H1 (cell line): ENCODE measurements around the gene FECH. TPM values are rescaled to one million over a fixed set of nuclear protein-coding genes. Genes with fewer than 3 reads are reported as not detected.

Source experiments
- CTCF ChIA-PET: fragments of 300-600 bp; sonication (Branson Sonifier 250); formaldehyde crosslinking; loops from one replicate; lab custom pipeline; 2021; ENCODE audit not compliant: partially characterized antibody; lab: Charles Lee
- POLR2A ChIA-PET: fragments of 300-600 bp; sonication (Branson Sonifier 250); formaldehyde crosslinking; loops from one replicate; lab custom pipeline; 2021; ENCODE audit warnings: inconsistent platforms; ENCODE audit not compliant: partially characterized antibody; lab: Charles Lee
- DNase-seq, 2 experiments: peaks; one replicate each; pipeline versions ENCODE4 v3.0.0 to v3.0.0-alpha.2; 2010 to 2022; ENCODE audit warnings: low spot score in 2 of 2, low read depth in 1 of 2, mixed read lengths in 1 of 2
- FAIRE-seq: peaks from 2 replicates; lab custom pipeline; 2011; peaks lifted over from hg19 to GRCh38; lab: Jason Lieb, UNC
- H2AFZ ChIP-seq: 2 replicates; pipeline ENCODE4 v1.8.1; 2012; ENCODE audit warnings: low read length, inconsistent platforms
- H2AK5ac ChIP-seq: 2 replicates; pipeline ENCODE4 v1.6.1; 2013; ENCODE audit warnings: low read depth, low read length
- H2BK120ac ChIP-seq: replicated peaks from 2 replicates; pipeline ENCODE3; 2013; ENCODE audit warnings: low read depth, low read length, inconsistent platforms
- H2BK12ac ChIP-seq: 2 replicates; pipeline ENCODE4 v1.6.1; 2013; ENCODE audit warnings: low read depth, low read length
- H2BK15ac ChIP-seq: 2 replicates; pipeline ENCODE4 v1.6.1; 2013; ENCODE audit warnings: low read length
- H2BK20ac ChIP-seq: 2 replicates; pipeline ENCODE4 v1.6.1; 2013; ENCODE audit warnings: low read length
- H2BK5ac ChIP-seq: 2 replicates; pipeline ENCODE4 v1.6.1; 2013; ENCODE audit warnings: low read depth, low read length
- H3K14ac ChIP-seq: 2 replicates; pipeline ENCODE4 v1.6.1; 2013; ENCODE audit warnings: inconsistent platforms; ENCODE audit not compliant: insufficient read length
- H3K18ac ChIP-seq: 2 replicates; pipeline ENCODE4 v1.6.1; 2013; ENCODE audit warnings: low read length; ENCODE audit errors: extremely low read depth
- H3K23ac ChIP-seq: 2 replicates; pipeline ENCODE4 v1.6.1; 2013; ENCODE audit warnings: inconsistent platforms; ENCODE audit not compliant: insufficient read length
- H3K23me2 ChIP-seq: 2 replicates; pipeline ENCODE4 v1.6.1; 2013; ENCODE audit warnings: low read depth, low read length
- H3K27ac ChIP-seq: 2 replicates; pipeline ENCODE4 v1.6.1; 2011; ENCODE audit warnings: low read depth, low read length, inconsistent platforms
- H3K27me3 ChIP-seq, 4 experiments: replicated peaks in 1 of 4; 1 replicate in 1 of 4; 2 replicates in 3 of 4; pipeline versions ENCODE4 v1.6.1 to v1.8.1; 2011 to 2013; ENCODE audit warnings: low read length in 3 of 4, mild to moderate bottlenecking in 3 of 4, inconsistent platforms in 2 of 4, mixed read lengths in 2 of 4, moderate library complexity in 1 of 4; ENCODE audit not compliant: control insufficient read depth in 3 of 4, insufficient read depth in 3 of 4; ENCODE audit errors: extremely low read depth in 1 of 4
- H3K36me3 ChIP-seq, 4 experiments: 2 replicates each; pipeline versions ENCODE4 v1.6.1 to v1.8.1; 2011 to 2013; ENCODE audit warnings: mild to moderate bottlenecking in 4 of 4, low read length in 3 of 4, moderate library complexity in 2 of 4, control low read depth in 1 of 4, inconsistent platforms in 1 of 4; ENCODE audit not compliant: insufficient read depth in 4 of 4, control insufficient read depth in 2 of 4
- H3K4ac ChIP-seq: replicated peaks from 2 replicates; pipeline ENCODE3; 2013; ENCODE audit warnings: low read length, low read depth, mixed read lengths, inconsistent platforms; ENCODE audit not compliant: insufficient read length
- H3K4me1 ChIP-seq, 4 experiments: replicated peaks in 1 of 4; 1 replicate in 1 of 4; 2 replicates in 3 of 4; pipeline versions ENCODE4 v1.6.1 to v1.8.1; 2011 to 2013; ENCODE audit warnings: low read length in 3 of 4, inconsistent platforms in 2 of 4, mixed read lengths in 1 of 4; ENCODE audit not compliant: insufficient read depth in 4 of 4, control insufficient read depth in 3 of 4
- H3K4me2 ChIP-seq, 2 experiments: 2 replicates each; pipeline versions ENCODE4 v1.6.1 to v1.8.1; 2011 to 2013; ENCODE audit warnings: low read depth in 2 of 2, low read length in 2 of 2, control low read depth in 1 of 2, inconsistent platforms in 1 of 2, mild to moderate bottlenecking in 1 of 2; ENCODE audit not compliant: insufficient read depth in 1 of 2
- H3K4me3 ChIP-seq, 4 experiments: fragments of 200-600, 300-600 bp in 1 of 4; sonication (generic), shearing (Covaris generic), sonication (Bioruptor Twin) in 1 of 4; 2 replicates each; pipeline versions ENCODE4 v1.5.1 to v1.8.1; 2011 to 2016; ENCODE audit warnings: low read length in 4 of 4, low read depth in 3 of 4, control low read depth in 2 of 4, inconsistent platforms in 2 of 4, mild to moderate bottlenecking in 2 of 4, mixed read lengths in 1 of 4, moderate library complexity in 1 of 4; ENCODE audit not compliant: insufficient read depth in 2 of 4; ENCODE audit errors: extremely low read depth in 1 of 4
- H3K56ac ChIP-seq: replicated peaks from 2 replicates; pipeline ENCODE3; 2013; ENCODE audit warnings: low read depth, mild to moderate bottlenecking, mixed read lengths, low read length, inconsistent platforms; ENCODE audit not compliant: insufficient read length
- H3K79me1 ChIP-seq: 2 replicates; pipeline ENCODE4 v1.6.1; 2013; ENCODE audit warnings: low read depth, low read length, control low read depth
- H3K79me2 ChIP-seq, 2 experiments: 2 replicates each; pipeline versions ENCODE4 v1.6.1 to v1.8.1; 2012 to 2013; ENCODE audit warnings: low read length in 2 of 2, mild to moderate bottlenecking in 2 of 2, inconsistent platforms in 1 of 2; ENCODE audit not compliant: insufficient read depth in 2 of 2, control insufficient read depth in 1 of 2
- H3K9ac ChIP-seq, 4 experiments: replicated peaks in 1 of 4; 1 replicate in 1 of 4; 2 replicates in 3 of 4; pipeline versions ENCODE4 v1.6.1 to v1.8.1; 2011 to 2013; ENCODE audit warnings: low read depth in 3 of 4, low read length in 3 of 4, control low read depth in 2 of 4, mild to moderate bottlenecking in 2 of 4, moderate library complexity in 2 of 4, inconsistent platforms in 1 of 4; ENCODE audit errors: extremely low read depth in 1 of 4
- H3K9me3 ChIP-seq, 2 experiments: 2 replicates each; pipeline versions ENCODE4 v1.6.1 to v1.8.1; 2012 to 2013; ENCODE audit warnings: mild to moderate bottlenecking in 2 of 2, moderate library complexity in 2 of 2, control low read depth in 1 of 2, inconsistent platforms in 1 of 2, low read depth in 1 of 2, low read length in 1 of 2, mixed read lengths in 1 of 2; ENCODE audit not compliant: insufficient read depth in 2 of 2
- H4K20me1 ChIP-seq, 2 experiments: replicated peaks in 1 of 2; 2 replicates each; pipeline versions ENCODE3 to v1.8.1; 2011 to 2013; ENCODE audit warnings: inconsistent platforms in 2 of 2, low read length in 2 of 2, mild to moderate bottlenecking in 1 of 2; ENCODE audit not compliant: insufficient read depth in 2 of 2, control insufficient read depth in 1 of 2
- H4K5ac ChIP-seq: 2 replicates; pipeline ENCODE4 v1.6.1; 2013; ENCODE audit warnings: low read length, low read depth, mixed read lengths, inconsistent platforms; ENCODE audit not compliant: insufficient read length
- H4K8ac ChIP-seq: 2 replicates; pipeline ENCODE4 v1.8.0; 2013; ENCODE audit warnings: mild to moderate bottlenecking, moderate library complexity, low read length, inconsistent platforms; ENCODE audit not compliant: insufficient read depth; ENCODE audit errors: extremely low read depth
- H4K91ac ChIP-seq: replicated peaks from 2 replicates; pipeline ENCODE3; 2013; ENCODE audit warnings: low read length, mixed read lengths, inconsistent platforms; ENCODE audit not compliant: insufficient read length
- EGR1 ChIP-seq: IDR thresholded peaks from 2 replicates; pipeline ENCODE4 v1.6.1; 2011; ENCODE audit warnings: low read depth, low read length, borderline replicate concordance
- JUND ChIP-seq: IDR thresholded peaks from 2 replicates; pipeline ENCODE4 v1.6.1; 2011; ENCODE audit warnings: mild to moderate bottlenecking, improper control_type of control experiment, low read length
- SAP30 ChIP-seq: fragments of 300-600 bp; sonication (generic); IDR thresholded peaks from 2 replicates; pipeline ENCODE4 v1.7.1; 2012; ENCODE audit warnings: low read length, moderate library complexity, mild to moderate bottlenecking, inconsistent platforms; ENCODE audit not compliant: insufficient read depth, insufficient replicate concordance
- WGBS, 2 experiments: shearing (Covaris generic) in 1 of 2; methylation state at CpG; one replicate each; pipeline versions ENCODE4 v1.1.6 to v1.1.7; 2013 to 2015; ENCODE audit warnings: low lambda C conversion rate in 2 of 2, mixed read lengths in 2 of 2, inconsistent platforms in 1 of 2, low coverage in 1 of 2, missing lambda C conversion rate in 1 of 2; ENCODE audit not compliant: insufficient replicate concordance in 2 of 2, insufficient coverage in 1 of 2, insufficient read length in 1 of 2; ENCODE audit errors: extremely low coverage in 1 of 2, missing lambda C conversion rate in 1 of 2; 5-methylcytosine and 5-hydroxymethylcytosine counted together
- polyA plus RNA-seq, 7 experiments: library from polyadenylated mRNA; depleted of rRNA in 3 of 7; stranded (reverse) in 5 of 7; unstranded in 2 of 7; fragments of >200 nt in 5 of 7; fragments of 200-250 nt in 2 of 7; gene quantifications; 1 replicate in 5 of 7; 2 replicates in 1 of 7; 4 replicates in 1 of 7; pipeline versions ENCODE4 v1.2.1 to v1.2.3, GENCODE V29; 2011 to 2013; ENCODE audit warnings: missing spikeins in 2 of 7, mixed read lengths in 2 of 7
- total RNA-seq: library from RNA; stranded (reverse); fragmentation: NEBNext Ultra II Directional; extraction: Animal tissue kit (Norgen Biotek cat#: 25700); gene quantifications from 2 replicates; pipeline ENCODE4 v1.2.1, GENCODE V29; 2021

FECH gene
- total and polyA plus RNA-seq, 2 of the 8 experiments (the other 6 are each of a cell fraction or from before 2014, with no cell fraction given), result 13.1 to 26.6 TPM

DNA sequence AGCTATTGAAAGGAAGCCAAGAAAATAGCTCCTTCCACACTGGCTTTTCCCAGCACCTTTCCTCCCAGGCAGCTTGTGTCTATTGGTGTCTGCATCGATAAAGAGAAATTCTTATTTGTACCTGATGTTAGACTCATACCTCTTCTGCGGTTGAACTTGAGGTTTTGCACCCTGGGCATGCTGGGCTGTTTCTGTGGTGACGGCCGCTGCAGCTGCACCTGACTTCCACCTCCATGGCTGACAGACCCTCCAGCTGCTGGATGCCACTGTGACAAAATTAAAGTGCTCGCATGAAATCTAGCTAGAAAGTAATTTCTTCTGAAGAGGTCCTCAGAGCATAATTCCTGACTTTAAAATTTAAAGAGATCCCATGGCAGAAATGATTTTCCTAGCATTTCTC lies 6.6 kb downstream of the FECH start:
- no peak overlapping the region for H3K4me2 ChIP-seq
- H3K9me3 ChIP-seq, result no peaks in the 10 kb centered on the region
- no peak overlapping the region for H3K4ac ChIP-seq
- no peaks in the 10 kb centered on the region for H3K4me1 ChIP-seq
- H3K27ac ChIP-seq, result no peak overlapping the region
- H3K23ac ChIP-seq, result no peak overlapping the region
- no peaks in the 10 kb centered on the region for H4K20me1 ChIP-seq
- no peak overlapping the region for H2BK20ac ChIP-seq
- H3K14ac ChIP-seq, result no peak overlapping the region
- H3K56ac ChIP-seq, result no peak overlapping the region
- no peak overlapping the region for H3K18ac ChIP-seq
- no peaks in the 10 kb centered on the region for H3K79me1 ChIP-seq
- no peak overlapping the region for H4K8ac ChIP-seq
- no peak for FAIRE-seq
- H2BK5ac ChIP-seq, result no peak overlapping the region
- no peak overlapping the region for H3K9ac ChIP-seq
- no peak overlapping the region for H4K5ac ChIP-seq
- no peaks in the 10 kb centered on the region for H3K79me2 ChIP-seq
- DNase-seq, result no peak
- H2BK12ac ChIP-seq, result no peak overlapping the region
- no peak overlapping the region for H2AFZ ChIP-seq
- ChIA-PET POLR2A (interaction anchor here (1.7 to 2.0 kb wide), 3 partner anchors 12 to 19 kb away, joined by 5 to 8 read pairs (median 7); no protein-coding TSS in a partner anchor), CTCF (interaction anchor here (1.2 to 2.4 kb wide), 4 partner anchors 9 to 153 kb away, joined by 3 to 11 read pairs (median 4); no protein-coding TSS in a partner anchor)
- H2BK120ac ChIP-seq, result no peak overlapping the region
- no peak overlapping the region for H2AK5ac ChIP-seq
- peaks cover 0 to 5% (median 2%) of the 10 kb centered on the region in 4 experiments; a peak in 3 of 8 replicates for H3K36me3 ChIP-seq
- no peaks in the 10 kb centered on the region for H3K27me3 ChIP-seq
- 82% methylated on average over 5 of the region's 5 CpGs; no CpG with 5 or more reads in 1 of the 2 experiments for WGBS, 2 experiments
- H4K91ac ChIP-seq, result no peak overlapping the region
- H2BK15ac ChIP-seq, result no peak overlapping the region
- no peaks in the 10 kb centered on the region for H3K23me2 ChIP-seq
- H3K4me3 ChIP-seq, result no peak overlapping the region
- TF ChIP-seq JUND, result no peak
- TF ChIP-seq EGR1, result no peak
- TF ChIP-seq SAP30, result no peak
